HepG2 (cell line): ENCODE measurements around the gene RBM5. TPM values are rescaled to one million over a fixed set of nuclear protein-coding genes. Genes with fewer than 3 reads are reported as not detected.

Experiments used
- ATAC-seq: fragments of 200-7000 bp; cut with Tn5 transposase; 3 replicates; pipeline ENCODE4 v1.9.1; 2020; ENCODE audit warnings: mild to moderate bottlenecking, moderate library complexity
- BruUV-seq: library from RNA; stranded (reverse); fragments of 400-500 nt; replicated peaks from 2 replicates; lab custom pipeline; 2021; lab: Mats Ljungman, UMichigan
- CTCF ChIA-PET: fragments of 300-600 bp; formaldehyde crosslinking; extraction: SDS; loops from one replicate; lab custom pipeline; 2021; ENCODE audit warnings: low total read pairs, inconsistent platforms, low intra/inter-chr PET ratio; lab: Yijun Ruan, JAX
- POLR2A ChIA-PET: fragments of 350-600 bp; sonication (Branson Sonifier 250); formaldehyde crosslinking; loops from one replicate; lab custom pipeline; 2020; ENCODE audit warnings: antibody characterized with exemption, inconsistent platforms; lab: Yijun Ruan, JAX
- DNase-seq: peaks from one replicate; pipeline ENCODE4 v3.0.0-alpha.2; 2015; ENCODE audit warnings: low spot score
- FAIRE-seq: peaks from 3 replicates; lab custom pipeline; 2011; peaks lifted over from hg19 to GRCh38; lab: Jason Lieb, UNC
- H2AFZ ChIP-seq: one replicate; pipeline ENCODE4 v1.6.1; 2011; ENCODE audit warnings: low read length, inconsistent platforms
- H3K27ac ChIP-seq: fragments of 300-600 bp; 3 replicates; pipeline ENCODE4 v1.8.0; 2011; ENCODE audit warnings: mixed run types, mild to moderate bottlenecking, mixed read lengths, low read length, inconsistent platforms; ENCODE audit not compliant: insufficient read depth; ENCODE audit errors: extremely low read length
- H3K27me3 ChIP-seq, 2 experiments: fragments of 200-600 bp in 1 of 2; 2 replicates in 1 of 2; 3 replicates in 1 of 2; pipeline versions ENCODE4 v1.6.0 to v1.8.0; 2011; ENCODE audit warnings: low read length in 2 of 2, mild to moderate bottlenecking in 2 of 2, moderate library complexity in 2 of 2, inconsistent platforms in 1 of 2; ENCODE audit not compliant: insufficient read depth in 2 of 2, control insufficient read depth in 1 of 2
- H3K36me3 ChIP-seq, 2 experiments: fragments of 200-600 bp in 1 of 2; replicated peaks in 1 of 2; 2 replicates in 1 of 2; 3 replicates in 1 of 2; pipeline versions ENCODE4 v1.5.1 to v1.8.0; 2011; ENCODE audit warnings: low read length in 2 of 2, inconsistent platforms in 1 of 2; ENCODE audit not compliant: insufficient read depth in 2 of 2, control insufficient read depth in 1 of 2
- H3K4me1 ChIP-seq: 2 replicates; pipeline ENCODE4 v1.5.1; 2012; ENCODE audit warnings: low read length, inconsistent platforms; ENCODE audit not compliant: insufficient read depth
- H3K4me2 ChIP-seq: 2 replicates; pipeline ENCODE4 v1.6.0; 2011; ENCODE audit warnings: low read depth, low read length, inconsistent platforms
- H3K4me3 ChIP-seq, 3 experiments: fragments of 200-600 bp in 1 of 3; sonication (generic), shearing (Covaris generic) in 1 of 3; replicated peaks in 1 of 3; 2 replicates each; pipeline ENCODE4 v1.5.1; 2011 to 2016; ENCODE audit warnings: low read length in 3 of 3, inconsistent platforms in 2 of 3, low read depth in 2 of 3, mild to moderate bottlenecking in 2 of 3, control low read depth in 1 of 3, mixed read lengths in 1 of 3; ENCODE audit not compliant: insufficient read depth in 1 of 3
- H3K79me2 ChIP-seq: one replicate; pipeline ENCODE4 v1.6.1; 2011; ENCODE audit warnings: low read length, inconsistent platforms; ENCODE audit not compliant: insufficient read depth
- H3K9ac ChIP-seq: 2 replicates; pipeline ENCODE4 v1.6.0; 2011; ENCODE audit warnings: mild to moderate bottlenecking, low read depth, low read length, inconsistent platforms; ENCODE audit not compliant: insufficient read depth
- H3K9me3 ChIP-seq: 2 replicates; pipeline ENCODE4 v1.5.1; 2012; ENCODE audit warnings: mild to moderate bottlenecking, low read length
- H4K20me1 ChIP-seq: 2 replicates; pipeline ENCODE4 v1.6.0; 2011; ENCODE audit warnings: inconsistent platforms, mild to moderate bottlenecking, low read length, moderate library complexity; ENCODE audit not compliant: insufficient read depth
- ATAD3A ChIP-seq: sonication (generic); formaldehyde crosslinking; IDR thresholded peaks from 2 replicates; pipeline ENCODE4 v1.4.0; 2020; ENCODE audit warnings: missing genetic modification reagents
- HNF4A ChIP-seq: sonication (generic); formaldehyde crosslinking; IDR thresholded peaks from 2 replicates; pipeline ENCODE4 v1.4.0; 2020; ENCODE audit warnings: missing genetic modification reagents
- MAFF ChIP-seq: IDR thresholded peaks from 2 replicates; pipeline ENCODE4 v1.6.1; 2011; ENCODE audit warnings: low read depth, low read length, improper control_type of control experiment
- MAFK ChIP-seq, 2 experiments: IDR thresholded peaks in 1 of 2; conservative IDR thresholded peaks in 1 of 2; 2 replicates each; pipeline ENCODE4 v1.6.1; 2011; ENCODE audit warnings: improper control_type of control experiment in 2 of 2, low read length in 2 of 2
- SPEN ChIP-seq: sonication (generic); formaldehyde crosslinking; IDR thresholded peaks from 2 replicates; pipeline ENCODE4 v1.5.1; 2020; ENCODE audit warnings: low read depth, mild to moderate bottlenecking, missing genetic modification reagents
- ZNF790 ChIP-seq: sonication (generic); formaldehyde crosslinking; IDR thresholded peaks from 2 replicates; pipeline ENCODE4 v1.8.0; 2022; ENCODE audit warnings: missing genetic modification reagents, mild to moderate bottlenecking, borderline replicate concordance
- WGBS: methylation state at CpG from one replicate; pipeline ENCODE4 v1.1.6; 2017; ENCODE audit warnings: low lambda C conversion rate; 5-methylcytosine and 5-hydroxymethylcytosine counted together
- in situ Hi-C: cut with HindIII; loops from 2 replicates; pipeline ENCODE4 v1.10.0; 2017; ENCODE audit warnings: low pct_unique_long_range_greater_than_20kb; ENCODE audit not compliant: extremely low pct_ligation_motif_present
- intact Hi-C: fragments of 100-400 bp; cut with micrococcal nuclease; formaldehyde crosslinking; loops from one replicate; pipeline ENCODE4 v1.10.0; 2022; ENCODE audit not compliant: unreplicated experiment
- polyA plus RNA-seq, 8 experiments: library from polyadenylated mRNA; depleted of rRNA in 3 of 8; stranded (reverse) in 7 of 8; unstranded in 1 of 8; fragments of >200 nt; fragmentation: Illumina TruSeq in 4 of 8; extraction: Trizol in 4 of 8; gene quantifications; 2 replicates each; pipeline versions ENCODE4 v1.2.1 to v1.2.3, GENCODE V29; 2011 to 2016; ENCODE audit warnings: low read depth in 4 of 8, missing spikeins in 1 of 8, mixed read lengths in 1 of 8; ENCODE audit not compliant: insufficient read depth in 1 of 8
- total RNA-seq, 5 experiments: library from RNA; depleted of rRNA; stranded (reverse); fragments of >200 nt; fragmentation: Illumina TruSeq; extraction: Trizol; gene quantifications; 2 replicates each; pipeline ENCODE4 v1.2.3, GENCODE V29; 2016; ENCODE audit warnings: low read depth in 1 of 5
- TF ChIP-seq, protein P1 (sequence below): sonication (generic); formaldehyde crosslinking; IDR thresholded peaks from 2 replicates; pipeline ENCODE4 v1.8.1; 2022; ENCODE audit warnings: mild to moderate bottlenecking, missing genetic modification reagents

RBM5 gene
- total and polyA plus RNA-seq, 2 of the 13 experiments (the other 11 are each of a cell fraction or from before 2014, with no cell fraction given) = 106 to 204 TPM

DNA sequence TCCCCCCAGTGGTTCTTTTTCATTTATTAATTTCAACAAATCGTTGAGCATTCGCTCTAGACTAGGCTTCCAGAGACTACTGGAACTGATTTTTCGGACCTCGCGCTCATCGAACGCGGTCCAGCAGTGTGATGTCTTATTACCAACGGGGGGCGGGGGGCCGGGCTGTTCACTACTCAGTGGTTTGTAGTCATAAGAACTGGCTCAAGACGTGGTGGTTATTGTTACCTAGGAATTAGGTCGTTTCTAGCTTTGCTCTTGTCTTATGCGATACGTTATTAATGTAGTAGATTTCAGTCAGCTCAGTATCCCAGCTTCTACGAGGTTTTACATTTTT, 858 bp downstream of the RBM5 start (continued):
- TF ChIP-seq, protein P1, sequence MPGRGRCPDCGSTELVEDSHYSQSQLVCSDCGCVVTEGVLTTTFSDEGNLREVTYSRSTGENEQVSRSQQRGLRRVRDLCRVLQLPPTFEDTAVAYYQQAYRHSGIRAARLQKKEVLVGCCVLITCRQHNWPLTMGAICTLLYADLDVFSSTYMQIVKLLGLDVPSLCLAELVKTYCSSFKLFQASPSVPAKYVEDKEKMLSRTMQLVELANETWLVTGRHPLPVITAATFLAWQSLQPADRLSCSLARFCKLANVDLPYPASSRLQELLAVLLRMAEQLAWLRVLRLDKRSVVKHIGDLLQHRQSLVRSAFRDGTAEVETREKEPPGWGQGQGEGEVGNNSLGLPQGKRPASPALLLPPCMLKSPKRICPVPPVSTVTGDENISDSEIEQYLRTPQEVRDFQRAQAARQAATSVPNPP = no peak
- no peak; the same call in 1 of the 2 replicates for TF ChIP-seq ZNF790
- TF ChIP-seq, all 625 proteins: peak for 3

DNA sequence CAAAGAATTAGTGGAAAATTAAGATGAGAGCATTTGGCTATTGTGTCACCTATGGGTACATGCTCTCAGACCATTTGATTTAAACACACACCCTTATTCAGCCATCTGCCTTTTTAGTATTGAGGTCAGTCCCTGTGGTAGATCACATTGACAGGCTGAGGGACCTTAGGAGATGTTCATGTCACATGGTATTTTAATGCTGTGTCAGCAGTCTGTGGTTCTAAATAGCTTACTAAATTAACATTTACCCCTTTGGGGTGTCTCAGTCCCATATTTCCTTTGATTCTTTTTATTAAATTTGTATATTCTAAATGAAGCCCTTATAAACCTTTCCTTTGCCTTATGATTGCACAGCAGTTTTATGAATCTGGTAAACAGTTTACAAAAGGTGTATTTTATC, 2.3 kb downstream of the RBM5 start:
- H4K20me1 ChIP-seq = peaks cover 6% of the 10 kb centered on the region
- no peak overlapping the region for H3K27ac ChIP-seq
- H3K36me3 ChIP-seq = peaks cover 17 to 50% of the 10 kb centered on the region in 2 experiments
- no peak overlapping the region for H2AFZ ChIP-seq
- CTCF ChIA-PET = no interaction called here
- H3K9ac ChIP-seq = peak overlapping the region; percentile 100; the same call in 1 of the 2 replicates
- peak overlapping the region in 1 of 3 experiments; percentile 100; a peak in 2 of 6 replicates for H3K4me3 ChIP-seq
- H3K9me3 ChIP-seq = no peaks in the 10 kb centered on the region
- DNase-seq = no peak
- POLR2A ChIA-PET = no interaction called here
- BruUV-seq = no TSS peak
- H3K27me3 ChIP-seq = no peaks in the 10 kb centered on the region; a peak in 1 of 5 replicates
- peak overlapping the region; percentile 71 for H3K4me2 ChIP-seq
- H3K4me1 ChIP-seq = peaks cover 46% of the 10 kb centered on the region
- H3K79me2 ChIP-seq = peaks cover 42% of the 10 kb centered on the region
- intact Hi-C loops = no loop called here
- TF ChIP-seq MAFK (conservative IDR thresholded peaks at IDR 0.05 in 1 of 2, IDR thresholded peaks at IDR 0.05 in 1 of 2; ENCODE audit: low read length in 2 of 2) (peak; percentile 98 to 99), SPEN (no peak), MAFF (peak; percentile 99)
- ATAC-seq = no peak
- FAIRE-seq = no peak
- in situ Hi-C loops = no loop called here

DNA sequence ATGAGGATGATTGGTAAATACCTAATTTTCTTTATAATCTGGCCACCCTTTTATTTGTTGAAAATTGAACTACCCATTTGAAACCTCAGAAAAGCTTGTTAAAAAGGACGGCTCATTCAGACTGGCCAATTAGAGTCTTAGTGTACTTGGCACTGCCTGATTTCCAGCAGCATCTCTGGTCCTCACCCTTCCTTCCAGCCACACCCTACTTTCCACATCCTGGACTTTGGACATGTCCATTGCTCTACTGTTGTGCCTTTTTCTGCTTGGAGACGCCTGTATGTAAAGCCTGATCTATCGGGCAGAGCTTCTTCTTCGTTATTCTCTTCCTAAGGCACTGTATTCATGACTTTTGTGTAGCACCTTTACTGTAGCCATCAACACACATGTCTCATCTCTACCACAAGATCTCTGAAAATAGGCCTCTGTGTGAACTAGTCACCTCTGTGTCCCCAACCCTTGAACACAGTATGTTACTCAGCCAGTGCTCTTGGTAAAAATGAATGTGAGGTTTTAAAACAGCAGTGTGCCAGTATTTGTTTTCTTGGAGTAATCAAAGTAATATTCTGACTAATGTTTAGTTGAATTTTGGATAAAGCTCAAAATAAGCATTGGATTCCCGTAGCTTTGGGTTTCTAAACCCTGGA, 6.8 kb downstream of the RBM5 start:
- no peaks in the 10 kb centered on the region for H3K27me3 ChIP-seq
- TF ChIP-seq ATAD3A (CRISPR knock-in tag) (no peak), HNF4A (peak; percentile 41)
- TF ChIP-seq, all 625 proteins: peak for 1
- Histone ChIP-seq H4K20me1 (peaks cover 6% of the 10 kb centered on the region; the same call in 1 of the 2 replicates), H3K36me3 (peaks cover 24 to 78% of the 10 kb centered on the region in 2 experiments), H2AFZ (no peak overlapping the region), H3K4me1 (peaks cover 41% of the 10 kb centered on the region), H3K27ac (no peak overlapping the region), H3K4me2 (no peak overlapping the region), H3K4me3 (no peak overlapping the region), H3K9ac (no peak overlapping the region), H3K79me2 (peaks cover 29% of the 10 kb centered on the region), H3K9me3 (no peaks in the 10 kb centered on the region)
- WGBS = 96% methylated on average over 5 of the region's 5 CpGs
- no peak for ATAC-seq
- ChIA-PET POLR2A (no interaction called here), CTCF (no interaction called here)
- intact Hi-C loops = no loop called here
- FAIRE-seq = no peak
- no TSS peak for BruUV-seq
- DNase-seq = no peak
- in situ Hi-C loops = no loop called here
